ENCODE measurements around the gene FGF14.

FGF14 gene

GRCh38 chr13:101746513-101746912 is 655.3 kb downstream of the FGF14 start:
- H3K27ac ChIP-seq: no peak overlapping the region
- TF ChIP-seq, protein P1, sequence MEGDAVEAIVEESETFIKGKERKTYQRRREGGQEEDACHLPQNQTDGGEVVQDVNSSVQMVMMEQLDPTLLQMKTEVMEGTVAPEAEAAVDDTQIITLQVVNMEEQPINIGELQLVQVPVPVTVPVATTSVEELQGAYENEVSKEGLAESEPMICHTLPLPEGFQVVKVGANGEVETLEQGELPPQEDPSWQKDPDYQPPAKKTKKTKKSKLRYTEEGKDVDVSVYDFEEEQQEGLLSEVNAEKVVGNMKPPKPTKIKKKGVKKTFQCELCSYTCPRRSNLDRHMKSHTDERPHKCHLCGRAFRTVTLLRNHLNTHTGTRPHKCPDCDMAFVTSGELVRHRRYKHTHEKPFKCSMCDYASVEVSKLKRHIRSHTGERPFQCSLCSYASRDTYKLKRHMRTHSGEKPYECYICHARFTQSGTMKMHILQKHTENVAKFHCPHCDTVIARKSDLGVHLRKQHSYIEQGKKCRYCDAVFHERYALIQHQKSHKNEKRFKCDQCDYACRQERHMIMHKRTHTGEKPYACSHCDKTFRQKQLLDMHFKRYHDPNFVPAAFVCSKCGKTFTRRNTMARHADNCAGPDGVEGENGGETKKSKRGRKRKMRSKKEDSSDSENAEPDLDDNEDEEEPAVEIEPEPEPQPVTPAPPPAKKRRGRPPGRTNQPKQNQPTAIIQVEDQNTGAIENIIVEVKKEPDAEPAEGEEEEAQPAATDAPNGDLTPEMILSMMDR (IDR thresholded peaks at IDR 0.05): no peak
- no peak for TF ChIP-seq ZFX (IDR thresholded peaks at IDR 0.05; ENCODE audit: borderline replicate concordance)

DNA sequence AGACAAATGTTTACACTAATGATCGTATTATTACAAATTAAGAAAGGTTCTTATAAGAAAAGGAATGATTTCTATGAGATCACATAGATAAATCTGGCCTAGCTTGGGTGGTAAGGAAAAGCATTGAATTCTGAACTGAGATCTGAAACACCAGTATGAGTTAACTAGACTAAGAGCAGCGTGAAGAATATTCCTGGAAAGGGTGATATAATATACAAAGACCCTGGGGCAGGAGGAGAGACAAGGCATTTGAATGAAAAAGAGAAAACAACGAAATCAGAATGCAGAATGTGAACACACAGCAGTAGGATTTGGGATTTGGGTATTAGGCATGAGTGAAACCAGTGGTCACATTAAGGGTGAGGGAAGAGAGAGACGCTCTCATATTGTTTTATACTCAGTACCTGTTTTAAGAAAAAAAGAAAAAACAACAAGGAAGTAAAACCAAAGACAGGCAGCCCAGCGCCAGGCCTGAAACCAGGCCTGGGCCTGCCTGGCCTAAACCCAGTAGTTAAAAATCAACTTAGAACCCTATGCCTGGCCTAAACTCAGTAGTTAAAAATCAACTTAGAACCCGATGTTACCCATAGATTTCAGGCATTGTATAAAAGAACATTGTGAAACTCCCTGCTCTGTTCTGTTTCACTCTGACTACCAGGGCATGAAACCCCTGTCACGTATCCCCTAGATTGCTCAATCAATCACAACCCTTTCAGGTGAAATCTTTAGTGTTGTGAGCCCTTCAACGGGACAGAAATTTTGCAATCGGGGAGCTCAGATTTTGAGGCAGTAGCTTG is 662.3 kb downstream of the FGF14 start:
- no peak for TF ChIP-seq ZFX (IDR thresholded peaks at IDR 0.05; ENCODE audit: borderline replicate concordance)
- TF ChIP-seq, protein P1 (IDR thresholded peaks at IDR 0.05): no peak
- H3K27ac ChIP-seq: no peak overlapping the region

DNA sequence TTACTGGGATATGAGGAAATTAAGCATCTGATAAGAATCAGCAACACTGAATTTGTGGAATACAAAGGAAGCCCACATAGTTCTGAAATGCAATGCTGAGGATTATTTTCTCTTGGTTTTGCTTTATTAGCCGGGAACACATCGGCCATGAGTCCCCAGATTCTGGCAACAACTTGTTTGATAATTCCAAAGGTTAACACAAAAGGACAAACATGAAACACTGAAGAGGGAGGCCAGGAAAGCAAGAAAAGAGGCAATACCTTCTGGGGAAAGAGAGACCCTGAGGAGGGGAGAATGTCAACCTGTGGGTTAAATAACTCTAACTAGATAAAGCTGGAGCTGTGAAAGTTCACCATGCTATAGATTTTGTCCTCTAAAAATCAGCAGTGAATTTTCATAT is 663.5 kb downstream of the FGF14 start:
- H3K27ac ChIP-seq: no peak overlapping the region
- TF ChIP-seq ZFX (IDR thresholded peaks at IDR 0.05; ENCODE audit: borderline replicate concordance): no peak
- TF ChIP-seq, protein P1 (IDR thresholded peaks at IDR 0.05): no peak

DNA sequence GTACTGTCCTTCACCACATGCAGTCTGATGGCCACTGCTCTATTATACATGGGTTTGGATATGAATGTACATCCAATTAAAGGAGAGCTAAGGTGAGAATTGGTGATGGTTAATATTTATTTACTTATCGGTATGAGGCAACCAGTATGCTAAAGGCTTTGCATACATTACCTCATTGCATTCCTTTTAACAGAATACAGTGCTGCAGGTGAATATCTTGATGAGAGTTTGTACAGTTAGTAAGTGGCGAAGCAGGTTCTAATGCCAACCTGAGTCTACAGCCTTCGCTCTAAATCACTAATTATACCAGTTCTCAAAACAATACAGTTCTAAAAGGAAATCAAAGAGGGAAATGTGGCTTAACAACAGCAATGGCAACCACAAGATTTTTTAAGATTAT is 665.3 kb downstream of the FGF14 start:
- TF ChIP-seq ZFX (IDR thresholded peaks at IDR 0.05; ENCODE audit: borderline replicate concordance): no peak
- TF ChIP-seq, protein P1 (IDR thresholded peaks at IDR 0.05): no peak
- H3K27ac ChIP-seq: no peak overlapping the region

DNA sequence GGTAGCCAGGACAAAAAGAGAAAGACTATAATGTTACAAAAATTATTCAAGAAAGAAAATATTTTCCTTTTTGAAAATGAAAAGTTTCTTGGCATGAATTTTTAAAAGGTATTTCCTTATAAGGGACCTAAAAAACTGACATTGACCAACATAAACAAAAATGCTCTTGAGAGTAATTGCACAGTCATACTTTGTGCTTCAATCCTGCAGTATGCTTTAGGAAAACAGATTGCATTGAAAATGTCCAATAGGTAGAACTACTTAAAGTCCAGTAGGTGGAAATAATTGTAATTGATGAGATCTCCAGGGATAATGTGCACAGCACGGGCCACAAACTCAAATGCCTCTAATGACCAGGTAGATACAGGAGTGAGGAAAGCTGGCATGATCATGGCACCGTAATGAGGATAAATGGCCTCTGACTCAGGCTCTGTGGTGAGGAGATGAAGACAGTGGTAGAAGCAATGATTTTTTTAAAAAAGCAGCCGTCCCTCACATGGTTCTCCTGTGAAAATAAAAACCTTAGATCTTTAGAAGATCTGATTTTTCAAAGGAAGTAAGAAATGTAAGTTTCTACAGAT is 671.3 kb downstream of the FGF14 start:
- TF ChIP-seq, protein P1 (IDR thresholded peaks at IDR 0.05): no peak
- TF ChIP-seq ZFX (IDR thresholded peaks at IDR 0.05; ENCODE audit: borderline replicate concordance): no peak
- no peak overlapping the region for H3K27ac ChIP-seq

- TF ChIP-seq, protein P1 (IDR thresholded peaks at IDR 0.05): no peak
- TF ChIP-seq ZFX (IDR thresholded peaks at IDR 0.05; ENCODE audit: borderline replicate concordance): no peak
Observed at GRCh38 chr13:101728615-101729014, 673.2 kb downstream of the FGF14 start.

GRCh38 chr13:101728021-101728420 is 673.8 kb downstream of the FGF14 start:
- TF ChIP-seq, protein P1 (IDR thresholded peaks at IDR 0.05): no peak
- TF ChIP-seq ZFX (IDR thresholded peaks at IDR 0.05; ENCODE audit: borderline replicate concordance): no peak
- no peak overlapping the region for H3K27ac ChIP-seq

More at GRCh38 chr13:101728615-101729014, 673.2 kb downstream of the FGF14 start:
- H3K27ac ChIP-seq: no peak overlapping the region

All from 22Rv1 (cell line).